ENCODE results near the gene PDE4D.

The PDE4D gene

DNA sequence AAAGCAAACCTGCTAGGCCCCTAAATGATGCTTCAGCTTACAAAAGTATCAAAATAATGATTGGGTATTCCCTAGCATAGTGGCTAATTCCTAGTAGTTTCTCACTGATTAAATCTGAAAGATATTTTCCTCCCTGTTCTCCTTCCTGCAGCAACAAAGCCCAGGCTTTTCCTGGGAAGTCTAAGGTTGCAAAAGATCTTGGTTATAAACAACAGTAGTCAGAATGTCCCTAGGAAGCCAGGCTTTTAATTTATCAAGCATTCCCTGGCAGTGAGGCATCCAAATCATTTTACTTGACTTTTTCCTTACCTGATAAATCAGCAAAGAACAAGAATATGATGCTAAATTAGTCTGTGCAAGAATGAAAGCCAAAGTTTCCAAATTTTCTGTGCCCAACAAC lies 272.0 kb downstream of the PDE4D start:
- H3K4me3 ChIP-seq (ENCODE audit: insufficient read length, low read depth) = no peak overlapping the region
- H3K4me1 ChIP-seq (ENCODE audit: insufficient read depth, insufficient read length) = no peaks in the 10 kb centered on the region
- no peaks in the 10 kb centered on the region for H3K9me3 ChIP-seq (ENCODE audit: insufficient read depth, low read length)
- TF ChIP-seq YY1 (IDR thresholded peaks at IDR 0.05; ENCODE audit: insufficient read depth, insufficient read length) (no peak), ZNF274 (IDR thresholded peaks at IDR 0.05; ENCODE audit: low read depth, low read length) (no peak), SUZ12 (IDR thresholded peaks at IDR 0.05; ENCODE audit: extremely low read depth, insufficient read depth, insufficient read length) (no peak)
- H3K9ac ChIP-seq (ENCODE audit: insufficient read length, low read depth) = no peak overlapping the region
- no peaks in the 10 kb centered on the region for H3K27me3 ChIP-seq (ENCODE audit: insufficient read depth, insufficient read length)
- DNase-seq (ENCODE audit: low read depth, low spot score) = no peak
- no peaks in the 10 kb centered on the region for H3K36me3 ChIP-seq (ENCODE audit: insufficient read depth, insufficient read length, low read length)

DNA sequence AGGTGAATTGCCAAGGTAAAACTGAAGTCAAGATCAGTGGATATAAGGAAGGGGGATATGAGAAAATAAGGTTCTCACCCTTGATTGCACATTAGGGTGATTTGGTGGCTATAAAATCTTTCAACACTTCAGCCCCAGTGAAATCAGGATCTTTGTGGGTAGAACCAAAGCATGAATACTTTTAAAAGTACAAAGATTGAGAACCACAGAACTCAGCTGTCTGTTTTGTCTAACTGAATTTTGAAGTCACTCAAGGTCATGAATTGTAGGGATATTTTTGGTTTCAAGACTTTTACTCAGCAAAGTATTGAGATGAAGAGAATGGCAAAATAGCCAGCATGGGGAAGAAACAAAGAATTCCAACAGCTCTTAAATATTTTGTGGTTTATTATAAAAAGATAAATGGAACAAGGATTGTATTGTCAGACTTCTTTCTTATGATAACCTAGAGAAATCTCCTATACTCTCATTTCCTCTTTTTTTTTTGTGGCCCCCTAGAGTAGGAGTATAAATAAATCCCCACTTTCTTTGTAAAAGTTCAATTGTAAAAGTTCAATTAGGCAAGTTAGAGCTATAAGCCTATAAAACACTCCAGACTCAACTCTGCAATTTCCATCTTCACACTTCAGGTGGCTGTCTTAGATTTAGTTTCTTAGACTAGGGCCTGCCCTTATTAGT lies 272.9 kb downstream of the PDE4D start:
- TF ChIP-seq SUZ12 (IDR thresholded peaks at IDR 0.05; ENCODE audit: extremely low read depth, insufficient read depth, insufficient read length) (no peak), YY1 (IDR thresholded peaks at IDR 0.05; ENCODE audit: insufficient read depth, insufficient read length) (no peak), ZNF274 (IDR thresholded peaks at IDR 0.05; ENCODE audit: low read depth, low read length) (no peak)
- Histone ChIP-seq H3K4me1 (ENCODE audit: insufficient read depth, insufficient read length) (no peaks in the 10 kb centered on the region), H3K36me3 (ENCODE audit: insufficient read depth, insufficient read length, low read length) (no peaks in the 10 kb centered on the region), H3K27me3 (ENCODE audit: insufficient read depth, insufficient read length) (no peaks in the 10 kb centered on the region), H3K9ac (ENCODE audit: insufficient read length, low read depth) (no peak overlapping the region), H3K4me3 (ENCODE audit: insufficient read length, low read depth) (no peak overlapping the region), H3K9me3 (ENCODE audit: insufficient read depth, low read length) (no peaks in the 10 kb centered on the region)
- DNase-seq (ENCODE audit: low read depth, low spot score) = no peak

DNA sequence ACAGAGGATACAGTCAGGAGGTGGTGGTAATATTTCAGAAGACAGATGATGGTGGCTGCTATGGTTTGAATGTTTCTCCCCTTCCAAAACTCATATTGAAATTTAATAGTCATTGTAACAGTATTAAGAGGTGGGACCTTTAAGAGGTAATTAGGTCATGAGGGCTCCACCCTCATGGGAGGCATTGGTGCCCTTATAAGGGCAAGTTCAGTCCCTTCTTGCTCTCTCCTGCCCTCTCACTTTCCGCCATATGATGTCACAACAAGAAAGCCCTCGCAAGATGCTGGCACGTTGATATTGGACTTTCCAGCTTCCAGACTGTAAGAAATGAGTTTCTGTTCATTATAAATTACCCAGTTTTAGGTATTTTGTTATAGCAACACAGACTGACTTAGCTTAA lies 274.9 kb downstream of the PDE4D start:
- Histone ChIP-seq H3K27me3 (ENCODE audit: insufficient read depth, insufficient read length) (no peaks in the 10 kb centered on the region), H3K4me1 (ENCODE audit: insufficient read depth, insufficient read length) (no peaks in the 10 kb centered on the region), H3K9ac (ENCODE audit: insufficient read length, low read depth) (no peak overlapping the region), H3K4me3 (ENCODE audit: insufficient read length, low read depth) (no peak overlapping the region), H3K9me3 (ENCODE audit: insufficient read depth, low read length) (no peaks in the 10 kb centered on the region), H3K36me3 (ENCODE audit: insufficient read depth, insufficient read length, low read length) (no peaks in the 10 kb centered on the region)
- TF ChIP-seq SUZ12 (IDR thresholded peaks at IDR 0.05; ENCODE audit: extremely low read depth, insufficient read depth, insufficient read length) (no peak), YY1 (IDR thresholded peaks at IDR 0.05; ENCODE audit: insufficient read depth, insufficient read length) (no peak), ZNF274 (IDR thresholded peaks at IDR 0.05; ENCODE audit: low read depth, low read length) (no peak)
- DNase-seq (ENCODE audit: low read depth, low spot score) = no peak

DNA sequence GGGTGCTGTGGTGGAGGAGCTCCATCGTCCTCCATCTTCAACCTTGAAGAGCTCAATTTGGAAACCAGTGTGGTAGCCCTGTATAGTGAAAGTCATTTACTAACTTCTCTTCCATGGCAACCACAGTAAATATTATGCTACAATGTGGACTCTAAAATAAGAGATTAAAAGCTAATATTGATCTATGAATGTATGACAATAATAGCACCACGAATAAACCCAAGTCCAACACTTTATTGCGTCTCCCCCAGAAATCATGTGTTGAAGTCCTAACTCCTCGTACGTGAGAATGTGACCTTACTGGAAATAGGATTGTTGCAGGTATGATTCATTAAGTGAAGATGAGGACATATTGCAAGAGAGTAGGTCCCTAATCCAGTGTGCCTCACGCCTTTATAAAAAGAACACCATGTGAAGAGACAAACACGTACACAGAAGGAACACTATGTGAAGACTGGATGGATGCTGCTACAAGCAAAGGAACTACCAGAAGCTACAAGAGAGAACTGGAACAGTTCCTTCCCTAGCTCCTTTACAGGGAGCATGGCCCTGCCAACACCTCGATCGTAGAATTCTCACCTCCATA lies 276.2 kb downstream of the PDE4D start:
- Histone ChIP-seq H3K9ac (ENCODE audit: insufficient read length, low read depth) (no peak overlapping the region), H3K4me1 (ENCODE audit: insufficient read depth, insufficient read length) (no peaks in the 10 kb centered on the region), H3K27me3 (ENCODE audit: insufficient read depth, insufficient read length) (no peaks in the 10 kb centered on the region), H3K4me3 (ENCODE audit: insufficient read length, low read depth) (no peak overlapping the region), H3K9me3 (ENCODE audit: insufficient read depth, low read length) (no peaks in the 10 kb centered on the region), H3K36me3 (ENCODE audit: insufficient read depth, insufficient read length, low read length) (no peaks in the 10 kb centered on the region)
- no peak for DNase-seq (ENCODE audit: low read depth, low spot score)
- TF ChIP-seq SUZ12 (IDR thresholded peaks at IDR 0.05; ENCODE audit: extremely low read depth, insufficient read depth, insufficient read length) (no peak), YY1 (IDR thresholded peaks at IDR 0.05; ENCODE audit: insufficient read depth, insufficient read length) (no peak), ZNF274 (IDR thresholded peaks at IDR 0.05; ENCODE audit: low read depth, low read length) (no peak)

DNA sequence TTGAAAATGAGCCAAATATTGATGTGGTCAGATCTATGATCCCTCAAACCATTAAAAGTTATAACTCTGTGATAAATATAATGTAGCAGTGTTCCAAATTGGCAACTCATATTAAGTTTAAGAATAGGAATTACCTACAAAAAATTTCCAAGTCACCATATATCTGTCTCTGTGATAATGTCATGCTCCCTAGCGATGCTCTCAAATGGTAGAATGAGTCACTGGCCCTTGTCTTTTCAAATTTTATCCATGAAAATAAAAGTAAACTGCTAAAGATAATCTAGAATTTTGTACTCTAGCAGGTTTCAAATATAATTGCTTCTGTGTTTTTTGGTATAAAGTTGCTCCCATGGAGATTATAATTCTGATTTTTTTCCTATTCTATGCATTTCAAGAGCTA lies 277.1 kb downstream of the PDE4D start:
- H3K9ac ChIP-seq (ENCODE audit: insufficient read length, low read depth) = no peak overlapping the region
- H3K27me3 ChIP-seq (ENCODE audit: insufficient read depth, insufficient read length) = no peaks in the 10 kb centered on the region
- no peak for DNase-seq (ENCODE audit: low read depth, low spot score)
- no peaks in the 10 kb centered on the region for H3K9me3 ChIP-seq (ENCODE audit: insufficient read depth, low read length)
- H3K36me3 ChIP-seq (ENCODE audit: insufficient read depth, insufficient read length, low read length) = no peaks in the 10 kb centered on the region
- H3K4me3 ChIP-seq (ENCODE audit: insufficient read length, low read depth) = no peak overlapping the region
- TF ChIP-seq YY1 (IDR thresholded peaks at IDR 0.05; ENCODE audit: insufficient read depth, insufficient read length) = no peak
- TF ChIP-seq ZNF274 (IDR thresholded peaks at IDR 0.05; ENCODE audit: low read depth, low read length) = no peak
- TF ChIP-seq SUZ12 (IDR thresholded peaks at IDR 0.05; ENCODE audit: extremely low read depth, insufficient read depth, insufficient read length) = no peak
- H3K4me1 ChIP-seq (ENCODE audit: insufficient read depth, insufficient read length) = no peaks in the 10 kb centered on the region

DNA sequence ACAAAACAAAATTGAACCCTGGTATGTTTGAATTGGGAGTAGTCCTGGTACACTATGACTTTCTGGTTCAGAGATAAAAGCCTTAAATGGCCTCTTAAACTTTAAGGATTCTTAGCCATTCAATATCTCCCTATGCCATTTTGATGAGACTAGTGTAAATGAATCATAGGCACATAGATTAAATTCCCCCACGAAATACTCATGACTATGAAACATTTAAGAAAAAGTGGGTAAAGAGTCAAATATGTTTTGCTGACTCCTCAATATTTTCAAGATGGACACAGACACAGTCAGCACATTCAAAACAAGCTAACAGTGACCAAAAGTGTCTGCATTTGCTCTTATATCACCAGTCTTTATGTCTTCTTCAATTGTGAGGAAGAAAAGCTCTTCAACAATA lies 278.3 kb downstream of the PDE4D start:
- no peaks in the 10 kb centered on the region for H3K36me3 ChIP-seq (ENCODE audit: insufficient read depth, insufficient read length, low read length)
- H3K4me3 ChIP-seq (ENCODE audit: insufficient read length, low read depth) = no peak overlapping the region
- TF ChIP-seq SUZ12 (IDR thresholded peaks at IDR 0.05; ENCODE audit: extremely low read depth, insufficient read depth, insufficient read length) (no peak), YY1 (IDR thresholded peaks at IDR 0.05; ENCODE audit: insufficient read depth, insufficient read length) (no peak), ZNF274 (IDR thresholded peaks at IDR 0.05; ENCODE audit: low read depth, low read length) (no peak)
- H3K27me3 ChIP-seq (ENCODE audit: insufficient read depth, insufficient read length) = no peaks in the 10 kb centered on the region
- H3K4me1 ChIP-seq (ENCODE audit: insufficient read depth, insufficient read length) = no peaks in the 10 kb centered on the region
- DNase-seq (ENCODE audit: low read depth, low spot score) = no peak
- H3K9ac ChIP-seq (ENCODE audit: insufficient read length, low read depth) = no peak overlapping the region
- no peaks in the 10 kb centered on the region for H3K9me3 ChIP-seq (ENCODE audit: insufficient read depth, low read length)

DNA sequence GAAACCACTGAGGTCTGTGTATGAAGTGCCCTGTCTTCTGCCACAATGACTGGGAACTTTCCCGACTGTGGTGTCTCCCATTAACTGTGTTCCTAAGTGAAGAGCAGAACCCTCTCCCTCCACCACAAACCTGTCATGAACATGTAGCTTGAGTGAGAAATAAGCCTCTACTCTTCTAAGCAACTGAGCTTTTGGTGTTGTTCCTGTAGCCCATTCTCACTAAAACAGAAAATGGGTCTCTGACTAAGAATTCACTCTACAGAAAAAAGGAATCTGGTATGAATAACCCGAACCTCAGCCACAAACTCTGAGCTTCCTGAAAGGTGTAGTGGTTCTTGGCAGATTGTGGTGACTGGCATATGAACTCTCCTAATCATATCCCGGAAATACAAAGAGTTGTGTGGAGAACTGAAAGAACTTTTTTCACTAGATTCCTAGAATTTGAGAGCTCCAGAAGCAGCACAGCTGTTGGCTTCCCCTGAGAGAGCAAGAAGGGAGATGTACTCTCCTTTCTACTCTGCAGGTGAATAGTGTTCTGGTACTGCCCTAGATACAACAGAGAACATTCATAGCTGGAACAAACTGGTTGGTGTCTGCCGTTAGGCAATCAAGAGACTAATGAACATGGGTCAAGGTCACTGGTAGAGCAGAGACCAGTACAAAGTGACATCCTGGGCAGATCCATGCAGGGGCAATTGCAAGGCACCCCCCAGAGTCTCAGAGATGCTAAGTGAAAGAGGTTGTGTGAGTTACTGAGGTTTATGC lies 283.8 kb downstream of the PDE4D start:
- H3K4me3 ChIP-seq (ENCODE audit: insufficient read length, low read depth) = no peak overlapping the region
- H3K9me3 ChIP-seq (ENCODE audit: insufficient read depth, low read length) = no peaks in the 10 kb centered on the region
- H3K27me3 ChIP-seq (ENCODE audit: insufficient read depth, insufficient read length) = no peaks in the 10 kb centered on the region
- H3K4me1 ChIP-seq (ENCODE audit: insufficient read depth, insufficient read length) = no peaks in the 10 kb centered on the region
- no peak for DNase-seq (ENCODE audit: low read depth, low spot score)
- TF ChIP-seq ZNF274 (IDR thresholded peaks at IDR 0.05; ENCODE audit: low read depth, low read length) (no peak), SUZ12 (IDR thresholded peaks at IDR 0.05; ENCODE audit: extremely low read depth, insufficient read depth, insufficient read length) (no peak), YY1 (IDR thresholded peaks at IDR 0.05; ENCODE audit: insufficient read depth, insufficient read length) (no peak)
- H3K9ac ChIP-seq (ENCODE audit: insufficient read length, low read depth) = no peak overlapping the region
- H3K36me3 ChIP-seq (ENCODE audit: insufficient read depth, insufficient read length, low read length) = no peaks in the 10 kb centered on the region

Measured in NT2/D1 (cell line).